Tibial nerve (tissue), 3 donors: ENCODE results near the gene TUBA3C.

Source experiments
- CTCF ChIP-seq, 5 experiments: fragments of 200-600 bp in 3 of 5; fragments of 450-650 bp in 2 of 5; sonication (generic) in 3 of 5; IDR thresholded peaks; one replicate each; pipeline ENCODE4 v1.5.1; 2016 to 2019; ENCODE audit warnings: antibody characterized with exemption in 5 of 5, mild to moderate bottlenecking in 3 of 5, moderate library complexity in 2 of 5
- POLR2A ChIP-seq, 2 donors: fragments of 450-650 bp; IDR thresholded peaks; one replicate each; pipeline ENCODE4 v1.6.1; 2017; ENCODE audit warnings: antibody characterized with exemption in 2 of 2, mild to moderate bottlenecking in 2 of 2, moderate library complexity in 2 of 2

GRCh38 chr13:19173752-19174151, 7.9 kb downstream of the TUBA3C start:
- TF ChIP-seq CTCF (IDR thresholded peaks at IDR 0.05) (no peak), POLR2A (IDR thresholded peaks at IDR 0.05) (no peak)
